Amniotic stem cell (primary cell): ENCODE results near the gene IFT20.
"Not testable (repeated sequence)": the region's sequence is repeated elsewhere in the genome, so short reads cannot be mapped to it uniquely, and the experiment has no call there.

ENCODE experiments used
- DNase-seq: peaks from one replicate; lab custom pipeline; 2025; lab: John Stamatoyannopoulos, UW

Gene IFT20

DNA sequence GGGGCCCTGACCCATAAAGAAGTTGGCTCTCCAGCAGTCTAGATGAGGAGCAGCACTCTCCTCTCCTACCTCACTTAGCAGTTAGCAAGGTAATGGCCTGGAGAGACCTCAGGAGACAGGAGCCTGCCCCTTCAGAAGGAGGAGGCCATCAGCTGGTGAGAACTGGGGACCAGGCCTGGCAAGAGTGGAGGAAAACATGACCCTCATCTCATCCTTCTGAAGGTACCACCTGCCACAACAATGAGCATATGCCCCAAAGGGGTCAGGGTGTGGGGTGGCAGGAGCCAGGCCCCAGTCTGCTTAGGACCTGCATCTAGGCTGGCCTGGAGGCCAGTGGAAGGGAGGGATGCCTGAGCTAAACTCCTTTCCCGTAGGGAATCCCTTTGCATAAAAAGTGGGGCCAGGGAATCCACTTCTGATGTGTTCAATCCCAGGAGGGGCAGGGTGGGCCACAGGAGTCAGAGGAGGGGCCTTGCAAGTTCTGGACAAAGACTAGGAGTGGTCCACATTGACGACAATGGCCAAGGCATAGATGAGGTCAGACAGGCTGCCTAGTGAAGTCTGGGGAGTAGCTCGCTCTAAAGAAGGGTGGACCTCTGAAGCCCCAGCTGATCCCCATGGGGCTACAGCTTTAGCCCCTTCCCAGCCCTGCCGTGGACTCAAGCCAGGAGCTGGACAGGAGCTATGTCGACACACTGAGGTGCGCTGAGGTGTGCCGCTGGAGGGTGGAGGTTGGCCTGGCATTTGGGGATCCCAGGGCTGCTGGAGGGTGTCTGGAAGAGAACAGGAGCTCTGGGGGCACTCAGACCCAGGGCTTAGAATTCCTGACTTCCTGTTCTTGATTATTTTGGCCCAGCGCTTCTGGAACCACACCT is 28.7 kb upstream of the IFT20 start:
- no peak for DNase-seq

DNA sequence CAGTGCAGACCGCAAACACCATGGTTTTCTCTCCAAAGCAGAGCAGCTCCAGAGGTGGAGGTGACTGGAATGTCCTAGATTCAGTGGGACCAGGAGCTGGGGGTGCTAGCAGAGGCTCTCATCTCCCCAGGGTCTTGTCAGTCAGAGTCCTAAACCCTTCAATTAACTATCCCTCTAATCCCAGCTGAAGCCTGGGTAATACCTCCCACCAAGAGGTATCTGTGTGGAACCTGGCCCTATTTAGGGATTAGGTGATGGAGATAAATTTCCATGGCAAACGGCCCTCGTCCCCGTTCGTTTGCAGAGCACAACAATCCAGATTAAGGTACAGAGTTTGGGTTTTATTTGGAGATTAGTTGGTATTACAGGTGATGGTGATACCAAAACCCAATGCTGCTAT is 27.9 kb upstream of the IFT20 start:
- DNase-seq: no peak

DNA sequence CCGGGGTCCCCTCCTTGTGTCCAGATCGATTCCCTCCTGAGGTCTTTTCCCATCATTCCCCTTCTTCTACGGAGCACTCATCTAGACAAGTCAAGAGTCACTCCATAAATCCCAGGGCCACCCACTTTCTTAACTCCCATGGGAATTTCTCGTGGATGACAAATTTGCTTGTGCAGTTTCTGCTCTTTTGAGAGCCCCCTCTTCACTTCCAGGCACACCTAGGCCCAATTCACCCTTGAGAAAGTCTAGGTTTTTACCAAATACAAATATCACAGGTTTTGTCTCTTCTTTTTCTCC is 22.6 kb upstream of the IFT20 start:
- DNase-seq: no peak

DNA sequence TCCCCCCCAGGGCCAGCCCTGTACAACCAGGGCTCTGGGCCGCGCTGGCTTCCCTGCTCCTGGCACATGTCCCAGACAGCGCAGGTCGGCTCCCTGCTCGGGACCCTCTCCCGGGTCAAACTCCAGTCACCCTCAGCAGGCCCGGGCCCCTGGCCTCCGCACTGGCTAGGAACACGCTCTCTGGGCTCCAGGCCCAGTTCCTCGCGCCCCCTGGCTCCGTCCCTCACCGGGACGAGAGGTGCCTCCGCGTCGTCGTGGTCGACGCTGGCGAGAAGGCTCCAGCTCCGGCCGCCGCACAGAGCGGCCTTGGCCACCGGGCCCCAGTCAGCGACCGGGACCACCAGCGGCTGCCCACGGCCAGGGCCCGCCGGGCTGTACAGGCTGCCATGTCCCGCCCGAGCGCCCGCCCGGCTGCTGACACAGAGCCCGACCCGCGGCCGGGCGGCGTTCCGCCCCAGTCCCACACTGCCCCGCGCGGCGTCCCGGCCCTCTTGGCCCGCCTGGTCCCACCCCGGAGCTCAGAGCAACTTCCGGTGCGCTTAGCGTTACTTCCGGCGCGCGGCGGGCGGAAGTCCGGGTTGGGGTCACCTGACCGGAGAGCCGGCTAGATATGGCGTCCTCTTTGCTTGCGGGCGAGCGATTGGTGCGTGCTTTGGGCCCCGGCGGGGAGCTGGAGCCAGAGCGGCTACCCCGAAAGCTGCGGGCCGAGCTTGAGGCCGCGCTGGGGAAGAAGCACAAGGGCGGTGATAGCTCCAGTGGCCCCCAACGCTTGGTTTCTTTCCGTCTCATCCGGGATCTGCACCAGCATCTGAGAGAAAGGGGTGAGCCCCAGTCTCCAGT is 22.0 kb upstream of the IFT20 start, which contains the start of gene POLDIP2:
Gene POLDIP2, minus strand, starts transcription at position 467 of the 840 bp plus-strand sequence. Its CDS starts 79 bp downstream, at position 388.
- DNase-seq: peak; percentile 93

DNA sequence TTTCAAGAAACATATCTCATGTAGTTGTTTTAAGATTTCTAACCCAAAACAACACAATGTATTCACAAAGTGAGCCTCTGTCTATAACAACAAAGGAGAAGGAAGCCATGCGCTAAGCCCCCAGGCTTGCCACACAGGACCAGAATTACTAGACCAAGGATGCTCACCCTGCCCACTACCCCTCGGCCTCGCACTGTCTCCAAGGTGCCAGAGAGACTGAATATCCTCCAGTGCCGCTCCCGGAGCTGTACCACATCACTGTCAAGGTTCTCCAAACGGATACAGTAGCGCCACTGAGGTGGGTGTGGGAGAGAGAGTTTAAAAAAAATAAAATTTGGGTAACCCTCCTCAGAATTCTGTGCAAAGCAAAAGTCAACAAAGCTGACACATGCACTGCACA is 15.0 kb upstream of the IFT20 start:
- no peak for DNase-seq

DNA sequence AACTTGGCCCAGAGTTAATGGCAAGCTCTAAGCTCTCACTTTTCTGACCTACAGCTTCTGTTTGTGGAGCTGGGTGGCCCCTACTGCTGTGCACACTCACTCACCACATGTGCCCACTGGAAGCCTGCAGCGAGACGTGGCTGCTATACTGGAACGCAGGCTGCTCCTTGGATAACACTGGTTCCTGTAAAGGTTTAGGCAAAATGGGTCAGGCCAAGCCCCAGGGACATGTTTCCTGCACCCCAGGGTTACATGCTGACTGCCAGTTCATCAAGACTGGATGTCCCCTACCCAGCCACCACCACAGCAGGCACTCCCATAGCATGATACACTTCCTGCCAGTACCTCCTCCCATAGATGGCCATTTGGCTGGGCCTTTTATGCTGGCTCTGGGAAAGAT is 13.7 kb upstream of the IFT20 start:
- DNase-seq: no peak

DNA sequence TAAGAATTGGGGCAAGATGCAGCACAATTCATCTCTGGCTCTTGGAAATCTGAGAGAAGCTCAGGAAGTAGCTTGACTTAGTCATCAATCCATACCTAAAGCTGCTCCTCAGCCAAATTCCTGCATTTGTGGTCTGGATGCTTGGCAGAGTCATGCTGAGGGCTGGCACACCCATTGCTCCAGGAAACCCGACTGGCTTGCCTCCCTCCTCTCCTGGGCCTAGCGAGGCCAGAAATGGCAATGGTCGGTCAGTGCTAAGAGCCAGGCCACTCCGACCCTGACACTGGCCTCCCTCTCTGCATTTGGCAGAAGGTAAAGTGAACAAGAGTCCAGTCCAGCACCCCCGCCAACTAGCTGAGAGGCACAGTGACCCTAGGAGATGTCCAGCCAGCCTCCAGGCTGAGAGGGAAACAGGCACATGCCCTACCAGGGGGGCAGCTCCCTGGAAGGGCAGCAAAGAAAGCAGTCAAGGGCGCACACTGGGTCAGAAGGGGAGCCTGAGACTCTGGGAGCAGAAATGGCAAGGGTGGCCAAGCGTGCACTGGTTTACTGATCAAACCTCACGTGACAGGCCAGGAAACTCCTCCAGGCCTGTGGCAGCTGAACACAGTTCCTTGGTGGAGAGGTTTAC is 12.1 kb upstream of the IFT20 start:
- peak; percentile 75 for DNase-seq

DNA sequence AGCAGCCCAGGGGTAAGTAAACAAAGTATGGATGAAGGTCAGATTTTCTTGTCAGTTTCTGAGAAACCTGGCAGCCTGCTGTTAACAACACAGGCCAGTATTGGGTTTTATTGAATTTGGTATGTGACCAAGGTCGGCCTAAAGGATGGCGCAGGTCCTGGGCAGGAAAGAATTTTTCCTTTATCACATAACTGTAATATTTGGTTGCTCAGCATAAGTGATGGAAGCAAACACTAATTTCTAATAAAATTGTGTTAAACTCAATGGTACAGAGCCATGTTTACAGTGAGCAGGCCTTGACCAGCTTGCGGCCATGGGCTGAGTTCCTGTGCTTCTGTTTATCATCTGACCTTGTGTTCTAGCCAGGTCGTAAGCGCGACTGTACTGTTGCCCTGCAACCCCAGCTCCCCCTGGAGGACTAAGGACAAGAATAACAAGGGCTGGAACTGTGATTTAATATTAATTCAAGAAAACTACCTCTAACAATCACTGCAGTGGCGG is 11.5 kb upstream of the IFT20 start:
- no peak for DNase-seq

DNA sequence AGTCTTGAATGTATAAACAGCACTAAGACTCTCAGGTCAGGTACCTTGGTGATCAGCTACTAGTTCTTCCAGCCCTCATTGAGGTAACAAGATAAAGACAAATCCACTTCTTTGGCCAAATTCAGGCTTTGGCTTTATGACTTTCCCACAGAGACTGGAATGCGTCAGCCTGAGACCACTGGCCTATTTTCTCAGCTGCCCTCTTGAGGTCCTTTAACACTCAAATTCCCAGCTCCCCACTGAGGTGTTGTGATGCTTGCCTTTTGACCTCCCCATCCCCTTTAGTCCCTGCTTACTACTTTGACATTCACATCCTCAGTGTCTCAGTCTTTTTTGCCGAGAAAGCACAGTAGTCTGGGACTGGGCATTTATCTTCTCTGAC is 10.9 kb upstream of the IFT20 start:
- DNase-seq: no peak

DNA sequence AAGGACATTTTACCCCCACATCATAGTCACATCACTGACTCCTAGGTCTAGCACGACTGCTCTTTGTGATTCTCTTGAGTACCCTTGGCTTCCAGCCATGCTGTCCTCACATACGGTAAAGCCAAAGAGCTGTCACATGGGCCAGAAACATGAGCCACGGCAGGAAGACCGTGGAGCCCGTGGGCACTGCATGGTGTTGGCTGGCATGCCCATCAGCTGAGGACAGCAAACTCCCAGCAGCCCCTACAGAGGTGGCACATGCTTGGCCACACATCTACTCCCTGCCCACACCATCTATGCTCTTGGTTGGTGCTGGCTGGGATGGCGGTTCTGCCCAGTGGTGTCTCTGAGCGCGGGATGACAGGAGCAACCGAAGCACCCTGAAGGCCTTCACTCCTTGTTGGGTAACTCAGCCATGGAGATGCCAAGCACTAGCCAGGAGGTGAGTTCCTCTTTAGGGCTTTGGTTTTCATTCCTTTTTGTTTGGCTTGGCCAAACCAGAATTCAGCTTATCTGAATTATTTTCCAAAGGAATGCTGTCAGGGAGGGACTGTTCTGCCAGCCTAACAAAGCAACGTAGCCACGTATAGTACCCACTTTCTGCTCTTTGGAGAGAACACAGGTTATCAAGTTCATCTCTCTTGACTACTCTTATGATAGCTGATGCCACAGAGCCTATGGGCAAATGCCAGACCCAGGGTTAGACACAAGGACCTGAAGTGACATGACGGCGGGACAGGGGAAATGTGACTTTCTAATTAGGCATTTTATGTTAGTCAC is 10.3 kb upstream of the IFT20 start:
- DNase-seq: no peak

DNA sequence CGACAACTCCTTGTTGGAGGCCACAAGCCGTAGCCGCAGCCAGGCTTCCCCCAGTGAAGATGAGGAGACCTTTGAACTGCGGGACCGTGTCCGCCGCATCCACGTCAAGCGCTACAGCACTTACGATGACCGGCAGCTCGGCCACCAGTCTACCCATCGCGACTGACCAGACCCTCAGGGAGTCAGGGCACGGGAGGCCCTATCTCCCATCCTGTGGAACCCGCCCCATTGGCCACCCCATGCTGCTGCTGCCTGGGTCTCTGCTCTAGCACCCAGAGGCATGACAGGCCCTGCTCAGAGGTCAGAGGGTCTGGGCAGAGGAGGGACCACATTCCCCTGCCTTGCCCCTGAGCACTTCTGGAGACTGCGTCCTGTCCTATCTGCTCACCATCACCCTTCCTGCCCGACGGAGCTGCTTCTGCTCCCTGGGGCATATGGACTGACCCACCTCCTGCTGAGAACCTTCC is 9.2 kb upstream of the IFT20 start:
- no peak for DNase-seq

DNA sequence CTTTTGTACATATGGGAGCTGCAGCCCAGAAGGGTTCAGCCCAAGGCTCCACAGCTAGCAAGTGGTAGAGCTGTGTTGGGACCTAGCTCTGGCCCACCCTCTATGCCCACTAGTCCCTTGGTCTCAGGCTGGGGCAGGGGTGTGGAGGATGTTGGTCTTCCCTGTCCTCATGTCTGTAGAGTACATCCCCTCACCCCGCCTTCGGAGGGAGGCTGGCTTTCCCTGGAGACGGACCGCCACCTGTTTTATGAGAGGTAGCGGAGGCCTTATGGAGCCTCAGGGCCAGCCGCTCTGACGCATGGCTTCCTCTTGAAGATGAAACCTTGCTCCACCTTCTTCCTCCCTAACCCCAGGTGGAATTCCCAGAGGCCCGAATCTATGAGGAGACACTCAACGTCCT is 8.7 kb upstream of the IFT20 start:
- DNase-seq: no peak

DNA sequence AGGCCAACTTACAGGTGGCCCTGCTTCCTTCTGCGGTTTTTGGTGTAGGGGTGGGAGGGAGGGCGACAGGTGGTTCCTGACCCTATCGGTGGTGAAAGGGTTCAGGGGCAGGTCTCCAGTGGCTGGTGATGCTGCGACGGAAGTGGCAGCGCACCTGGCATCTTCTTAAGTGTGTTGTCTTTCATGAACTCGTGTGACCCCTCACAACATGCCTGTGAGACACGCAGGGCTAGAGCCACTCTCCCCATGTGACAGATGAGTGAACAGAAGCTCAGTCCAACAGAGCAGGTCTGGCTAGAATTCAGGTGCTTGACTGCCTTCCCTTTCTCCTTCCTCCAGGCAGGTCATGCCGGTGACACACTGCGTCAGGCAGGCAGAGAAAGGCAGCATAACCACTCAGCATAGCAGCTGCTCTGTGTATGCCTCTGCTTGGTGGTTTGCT is 8.2 kb upstream of the IFT20 start:
- no peak for DNase-seq

DNA sequence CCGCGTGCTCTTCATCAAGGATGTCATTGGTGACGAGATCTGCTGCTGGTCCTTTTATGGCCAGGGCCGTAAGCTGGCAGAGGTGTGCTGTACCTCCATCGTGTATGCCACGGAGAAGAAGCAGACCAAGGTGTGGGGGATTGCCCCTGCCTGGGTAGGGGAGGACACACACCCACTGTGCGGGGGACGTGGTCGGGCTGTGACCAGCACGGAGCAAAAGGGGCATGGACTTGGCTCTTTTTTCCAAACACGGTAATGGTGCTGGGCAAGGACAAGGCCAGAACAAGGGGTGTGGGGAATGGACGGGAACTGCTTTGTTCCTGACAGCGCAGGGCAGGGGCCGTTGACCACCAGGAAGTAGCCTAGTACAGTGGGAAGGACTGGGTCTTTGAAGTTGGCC is 7.0 kb upstream of the IFT20 start:
- DNase-seq: no peak

DNA sequence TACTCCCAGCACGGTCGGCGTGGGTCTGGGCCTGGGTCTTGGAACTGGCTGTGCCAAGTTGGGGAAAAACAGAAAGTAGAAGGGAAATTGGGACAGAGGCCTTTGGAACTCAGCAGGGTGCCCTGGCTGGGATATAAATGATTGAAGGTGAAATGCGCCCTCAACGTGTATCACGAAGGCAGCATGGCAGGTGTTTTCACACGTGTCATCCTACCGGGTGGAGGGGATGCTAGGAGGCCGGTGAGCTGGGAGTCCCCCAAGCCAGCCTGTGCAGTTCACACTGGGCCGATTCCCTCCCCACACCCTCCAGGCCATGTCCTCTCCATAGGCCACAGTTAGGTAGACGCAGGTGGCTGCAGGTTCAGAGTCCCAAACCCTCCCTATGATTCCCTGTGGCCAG is 6.2 kb upstream of the IFT20 start:
- DNase-seq: no peak

DNA sequence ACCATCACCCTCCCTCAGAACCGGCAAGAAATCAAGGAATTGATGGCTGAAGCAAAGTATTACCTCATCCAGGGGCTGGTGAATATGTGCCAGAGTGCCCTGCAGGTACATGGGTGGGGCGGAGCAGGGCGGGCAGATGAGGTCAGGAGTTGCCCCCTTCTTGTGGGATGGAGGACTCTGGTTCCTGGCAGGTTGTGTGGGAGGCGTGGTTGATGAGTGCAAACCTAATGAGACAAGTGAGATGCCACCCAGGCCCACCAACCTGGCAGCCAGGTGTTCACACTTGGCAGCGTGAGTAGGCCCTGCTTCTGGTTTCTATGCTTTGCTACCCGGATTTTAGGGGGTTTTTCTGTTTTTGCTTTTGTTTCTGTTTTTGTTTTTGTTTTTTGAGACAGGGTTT is 5.1 kb upstream of the IFT20 start:
- no peak for DNase-seq

DNA sequence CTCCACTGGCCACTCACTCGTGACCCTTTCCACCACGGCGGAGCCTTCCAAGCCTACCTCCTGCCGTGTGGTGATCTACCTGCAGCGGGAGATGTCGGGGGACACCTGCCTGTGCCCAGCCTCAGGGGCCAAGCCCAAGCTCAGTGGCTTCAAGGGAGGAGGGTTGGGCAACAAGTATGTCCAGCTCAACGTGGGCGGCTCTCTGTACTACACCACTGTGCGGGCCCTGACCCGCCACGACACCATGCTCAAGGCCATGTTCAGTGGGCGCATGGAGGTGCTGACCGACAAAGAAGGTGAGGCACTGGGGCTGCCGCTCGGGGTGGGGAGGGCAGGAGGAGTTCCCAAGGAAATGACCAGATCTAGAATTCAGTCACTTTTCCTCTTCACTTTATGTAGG is 4.2 kb upstream of the IFT20 start:
- DNase-seq: no peak

DNA sequence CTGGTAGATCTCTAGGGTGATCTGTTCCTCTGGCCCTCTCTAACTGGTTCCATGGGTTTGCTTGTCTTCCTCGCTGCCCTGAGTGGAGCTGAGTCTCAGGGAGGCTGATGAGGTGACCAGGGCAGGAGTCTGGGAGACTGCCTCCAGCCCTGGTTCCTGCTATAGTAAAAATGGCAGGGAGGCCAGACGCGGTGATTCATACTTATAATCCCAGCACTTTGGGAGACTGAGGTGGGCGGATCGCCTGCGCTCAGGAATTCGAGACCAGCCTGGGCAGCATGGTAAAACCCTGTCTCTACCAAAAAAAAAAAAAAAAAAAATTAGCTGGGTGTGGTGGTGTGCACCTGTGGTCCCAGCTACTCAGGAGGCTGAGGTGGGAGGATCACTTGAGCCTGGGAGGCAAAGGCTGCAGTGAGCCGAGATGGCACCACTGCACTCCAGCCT is 3.5 kb upstream of the IFT20 start:
- DNase-seq: not testable (repeated sequence)

DNA sequence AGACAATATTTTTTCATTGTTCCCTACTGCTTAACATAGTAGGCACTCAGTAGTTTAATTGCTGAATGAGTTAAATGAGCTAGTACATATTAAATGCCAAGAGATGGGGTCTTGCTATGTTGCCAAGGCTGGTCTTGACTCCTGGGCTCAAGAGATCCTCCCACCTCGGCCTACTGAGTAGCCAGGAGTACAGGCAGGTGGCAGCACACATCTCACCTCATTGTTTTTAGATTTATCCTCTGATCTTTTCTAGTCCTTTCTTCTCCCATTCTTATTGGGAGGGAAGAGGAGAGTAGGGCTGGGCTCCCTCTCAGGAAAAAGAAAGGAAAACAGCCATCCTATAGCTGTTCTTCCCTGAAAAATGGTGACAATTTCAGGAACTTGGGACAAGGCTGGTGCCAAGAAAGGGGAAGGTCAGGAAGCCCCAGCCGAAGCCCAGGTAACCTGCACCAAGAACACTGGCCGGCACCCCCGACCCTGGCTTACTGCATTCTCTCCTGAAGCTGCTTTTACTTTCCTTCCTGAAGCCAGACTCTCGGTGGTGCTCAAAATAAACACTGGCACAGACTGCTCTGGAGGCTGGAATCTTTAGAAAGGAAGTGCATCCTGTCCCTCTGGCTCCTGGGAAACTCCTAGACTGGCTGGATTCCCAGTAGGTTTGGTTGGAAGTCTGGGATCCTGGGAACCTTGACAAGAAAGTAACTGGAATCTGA is 2.9 kb upstream of the IFT20 start:
- DNase-seq: no peak

DNA sequence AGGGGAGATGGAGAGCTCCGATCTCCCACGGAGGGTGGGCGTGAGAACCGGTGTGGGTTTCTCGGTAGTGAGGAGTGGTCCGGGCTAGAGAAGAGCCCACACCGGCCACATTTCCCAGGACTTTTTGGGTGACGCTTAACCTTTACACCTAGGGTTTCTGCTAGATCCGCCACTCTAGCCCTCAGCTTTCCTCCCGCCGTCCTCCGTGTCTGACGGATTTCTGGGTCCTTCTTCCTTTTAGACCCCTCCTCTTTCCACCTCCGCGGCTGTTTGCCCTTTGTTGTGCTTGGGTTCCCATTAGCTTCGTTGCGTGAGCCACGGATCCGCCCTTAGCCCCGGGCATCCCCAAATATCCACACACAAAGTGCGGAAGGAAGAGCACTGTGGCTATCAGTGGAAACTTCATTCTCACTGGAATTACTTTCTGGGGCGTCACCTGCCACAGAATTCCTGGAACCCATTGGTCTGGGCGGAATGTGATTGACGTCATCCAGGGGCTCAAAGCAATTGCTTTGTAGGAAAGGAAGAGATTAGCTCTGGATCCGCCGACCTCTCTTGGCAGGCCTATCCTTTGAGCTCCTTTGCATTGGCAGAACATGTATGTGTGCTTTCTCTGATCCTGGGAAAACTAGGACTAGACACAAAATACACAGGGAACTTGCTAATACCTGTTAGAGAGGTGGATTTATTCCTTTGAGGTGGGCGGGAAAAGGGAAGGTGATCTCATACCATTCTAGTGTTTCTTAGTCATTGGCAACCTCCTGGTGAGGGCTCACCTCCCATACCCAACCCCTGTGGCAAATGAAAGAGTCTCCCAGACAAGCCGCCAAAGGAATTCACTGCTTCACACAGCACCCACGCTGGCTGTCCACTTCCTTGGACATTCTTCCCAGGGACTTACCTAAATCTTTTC is 943 bp upstream of the IFT20 start:
- peak; percentile 80 for DNase-seq
